ENCODE measurements around the gene MOV10. TPM values are rescaled to one million over a fixed set of nuclear protein-coding genes. Genes with fewer than 3 reads are reported as not detected.
A peak's percentile ranks its signal among the peaks of the same experiment; 100 is the strongest.

Gene MOV10
- total RNA-seq, 1 donor from 2014 or later: 85.1 TPM

DNA sequence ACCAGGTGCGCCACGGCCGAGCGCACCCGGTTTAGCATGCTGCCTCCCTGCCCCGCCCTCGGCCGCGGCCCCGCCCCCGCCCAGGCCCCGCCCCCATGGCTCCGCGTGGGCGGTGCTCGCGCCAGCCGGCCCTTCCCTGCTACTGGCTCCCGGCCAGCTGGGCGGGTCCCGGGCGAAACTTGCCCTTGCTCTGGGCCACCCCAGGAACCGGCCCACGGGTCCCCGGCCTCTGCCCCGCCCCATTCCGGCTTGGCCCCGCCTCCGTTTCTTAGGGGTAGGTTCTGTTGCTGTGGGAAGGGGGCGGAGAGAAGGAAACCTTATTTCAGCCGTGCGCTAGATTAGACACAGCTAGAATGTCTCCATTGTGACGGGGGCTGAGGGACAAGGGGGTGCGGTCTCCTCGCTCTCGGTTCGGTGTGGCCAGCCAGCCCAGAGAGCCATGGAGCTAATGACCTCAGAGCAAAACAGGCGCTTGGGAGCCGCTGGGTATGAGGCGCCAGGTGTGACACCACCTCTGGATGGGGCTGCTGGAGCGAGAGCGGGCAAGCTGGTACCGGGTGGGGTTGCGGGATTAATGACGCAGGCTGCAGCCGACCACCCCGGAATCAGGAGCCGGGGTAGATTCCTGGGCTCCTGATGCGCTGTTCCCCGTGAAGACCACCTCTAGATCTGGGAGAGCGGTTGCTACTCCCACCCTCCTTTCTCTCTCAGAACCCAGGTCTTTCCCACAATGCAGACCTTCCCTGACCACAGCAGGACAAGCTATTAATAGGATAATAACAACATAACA is 41.0 kb downstream of the MOV10 start, which contains the start of gene PPM1J:
PPM1J (minus strand) TSS at position 69 of the 790 bp plus-strand sequence; CDS start at position 38, 31 bp downstream.
- Mint-ChIP-seq H3K27ac (ENCODE audit: unreplicated experiment) (peak within 1 kb of the TSS; percentile 59), H3K4me1 (ENCODE audit: unreplicated experiment) (peaks cover 18% of the 10 kb centered on the region), H3K36me3 (ENCODE audit: unreplicated experiment) (no peaks in the 10 kb centered on the region), H3K4me3 (ENCODE audit: unreplicated experiment) (peak within 1 kb of the TSS; percentile 82), H3K27me3 (ENCODE audit: unreplicated experiment) (no peaks in the 10 kb centered on the region), H3K9me3 (ENCODE audit: unreplicated experiment) (no peaks in the 10 kb centered on the region)
- DNase-seq (ENCODE audit: extremely low spot score, unreplicated experiment): peak; percentile 97
- TF ChIP-seq CTCF (IDR thresholded peaks at IDR 0.05): no peak

- Mint-ChIP-seq H3K27me3 (ENCODE audit: unreplicated experiment) (no peaks in the 10 kb centered on the region), H3K36me3 (ENCODE audit: unreplicated experiment) (no peaks in the 10 kb centered on the region), H3K9me3 (ENCODE audit: unreplicated experiment) (no peaks in the 10 kb centered on the region), H3K27ac (ENCODE audit: unreplicated experiment) (peak overlapping the region; percentile 59), H3K4me1 (ENCODE audit: unreplicated experiment) (peaks cover 18% of the 10 kb centered on the region), H3K4me3 (ENCODE audit: unreplicated experiment) (peak overlapping the region; percentile 82)
- peak; percentile 95 for DNase-seq (ENCODE audit: extremely low spot score, unreplicated experiment)
- TF ChIP-seq CTCF (IDR thresholded peaks at IDR 0.05): peak; percentile 98
Measured at GRCh38 chr1:112716133-112716720, 41.8 kb downstream of the MOV10 start.

DNA sequence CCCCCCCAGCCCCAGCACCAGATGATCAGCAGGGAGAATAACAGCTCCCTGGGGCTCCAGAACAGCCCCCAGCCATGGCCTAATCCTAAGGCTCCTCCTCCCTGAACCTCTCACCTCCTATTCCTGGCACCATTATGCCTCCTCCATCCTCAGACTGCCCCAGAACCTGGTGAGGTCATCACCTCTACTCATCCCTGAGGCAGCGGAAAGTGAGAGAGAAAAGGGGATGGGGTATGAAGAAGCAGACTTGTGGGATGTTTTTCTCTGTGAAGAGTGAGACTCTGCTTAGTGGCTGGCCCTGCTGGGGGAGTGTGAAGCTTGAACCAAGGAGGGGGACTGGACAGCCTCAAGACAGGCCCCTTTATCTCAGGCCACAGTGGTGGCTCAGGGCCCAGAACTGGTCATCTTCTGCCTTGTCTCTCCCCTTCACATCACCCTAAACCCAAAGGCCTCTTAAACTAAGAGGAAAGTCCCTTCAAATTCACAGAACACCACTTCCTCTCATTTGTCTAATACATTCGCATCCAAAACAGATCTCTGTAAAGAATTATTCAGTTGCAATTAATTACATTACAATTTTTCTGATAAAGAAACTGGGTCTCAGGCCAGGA is 42.9 kb downstream of the MOV10 start:
- no peak overlapping the region for H3K4me3 Mint-ChIP-seq (ENCODE audit: unreplicated experiment)
- H3K9me3 Mint-ChIP-seq (ENCODE audit: unreplicated experiment): no peaks in the 10 kb centered on the region
- no peak for TF ChIP-seq CTCF (IDR thresholded peaks at IDR 0.05)
- H3K27me3 Mint-ChIP-seq (ENCODE audit: unreplicated experiment): no peaks in the 10 kb centered on the region
- no peak for DNase-seq (ENCODE audit: extremely low spot score, unreplicated experiment)
- H3K27ac Mint-ChIP-seq (ENCODE audit: unreplicated experiment): no peak overlapping the region
- H3K4me1 Mint-ChIP-seq (ENCODE audit: unreplicated experiment): peaks cover 19% of the 10 kb centered on the region
- no peaks in the 10 kb centered on the region for H3K36me3 Mint-ChIP-seq (ENCODE audit: unreplicated experiment)

- peak; percentile 95 for TF ChIP-seq CTCF (IDR thresholded peaks at IDR 0.05)
- Mint-ChIP-seq H3K27ac (ENCODE audit: unreplicated experiment) (no peak overlapping the region), H3K4me1 (ENCODE audit: unreplicated experiment) (peaks cover 28% of the 10 kb centered on the region), H3K9me3 (ENCODE audit: unreplicated experiment) (no peaks in the 10 kb centered on the region), H3K36me3 (ENCODE audit: unreplicated experiment) (no peaks in the 10 kb centered on the region), H3K27me3 (ENCODE audit: unreplicated experiment) (no peaks in the 10 kb centered on the region), H3K4me3 (ENCODE audit: unreplicated experiment) (no peak overlapping the region)
- peak; percentile 94 for DNase-seq (ENCODE audit: extremely low spot score, unreplicated experiment)
Measured at GRCh38 chr1:112718691-112719418, 44.4 kb downstream of the MOV10 start.

Data from osteocyte (in vitro differentiated cells).